Activated naive CD4-positive, alpha-beta T cell treated with anti-CD3 and anti-CD28 coated beads, Interleukin-2, amount 50 U/mL, for 72 hours (primary cell): ENCODE measurements around the gene COL16A1. TPM values are rescaled to one million over a fixed set of nuclear protein-coding genes. Genes with fewer than 3 reads are reported as not detected.

Experiments
- ATAC-seq, 2 donors: fragments of 150-1000 bp; cut with Tn5 transposase; 2 replicates each; pipeline ENCODE4 v1.10.0; 2021; ENCODE audit warnings: mild to moderate bottlenecking in 2 of 2, moderate library complexity in 2 of 2
- DNase-seq, 2 donors: peaks; one replicate each; pipeline ENCODE4 v3.0.0; 2021 to 2022; ENCODE audit warnings: low spot score in 2 of 2
- H3K27ac Mint-ChIP-seq, 2 donors: one replicate each; pipeline ENCODE4 v1.8.0; 2022; ENCODE audit warnings: mild to moderate bottlenecking in 2 of 2, mixed read lengths in 2 of 2
- H3K36me3 Mint-ChIP-seq, 2 donors: one replicate each; pipeline ENCODE4 v1.8.0; 2022; ENCODE audit warnings: mixed read lengths in 2 of 2
- H3K9me3 Mint-ChIP-seq, 2 donors: one replicate each; pipeline ENCODE4 v1.8.0; 2022; ENCODE audit warnings: mixed read lengths in 2 of 2
- total RNA-seq, 2 donors: library from RNA; stranded (reverse); gene quantifications; one replicate each; pipeline ENCODE4 v1.2.3, GENCODE V29; 2022

Gene COL16A1
- total RNA-seq, 2 donors from 2014 or later, result 0.21 TPM; not detected in 1

GRCh38 chr1:31666263-31666963 is 37.4 kb downstream of the COL16A1 start:
- ATAC-seq (no peak), DNase-seq (no peak)
- Mint-ChIP-seq H3K36me3 (no peaks in the 10 kb centered on the region), H3K9me3 (no peaks in the 10 kb centered on the region), H3K27ac (no peak overlapping the region)

GRCh38 chr1:31665234-31665878 is 38.5 kb downstream of the COL16A1 start:
- ATAC-seq, result no peak
- DNase-seq, result no peak
- Mint-ChIP-seq H3K27ac (no peak overlapping the region), H3K9me3 (no peaks in the 10 kb centered on the region), H3K36me3 (no peaks in the 10 kb centered on the region)

- no peak overlapping the region for H3K27ac Mint-ChIP-seq
- H3K9me3 Mint-ChIP-seq, result no peaks in the 10 kb centered on the region
- DNase-seq, result no peak
- H3K36me3 Mint-ChIP-seq, result no peaks in the 10 kb centered on the region
- no peak for ATAC-seq
Measured at GRCh38 chr1:31664528-31664927, 39.3 kb downstream of the COL16A1 start.

- DNase-seq (peak in 1 of 2 donors; percentile 76), ATAC-seq (peak; percentile 40 to 48)
- Mint-ChIP-seq H3K27ac (no peak overlapping the region), H3K9me3 (no peaks in the 10 kb centered on the region), H3K36me3 (no peaks in the 10 kb centered on the region)
Measured at GRCh38 chr1:31663622-31664452, 40.0 kb downstream of the COL16A1 start.

GRCh38 chr1:31662463-31662862 is 41.4 kb downstream of the COL16A1 start:
- no peaks in the 10 kb centered on the region for H3K9me3 Mint-ChIP-seq
- H3K36me3 Mint-ChIP-seq, result no peaks in the 10 kb centered on the region
- no peak for DNase-seq
- ATAC-seq, result no peak
- H3K27ac Mint-ChIP-seq, result no peak overlapping the region

- ATAC-seq, result no peak
- peak overlapping the region in 1 of 2 donors; percentile 53 for H3K27ac Mint-ChIP-seq
- no peak for DNase-seq
- H3K36me3 Mint-ChIP-seq, result no peaks in the 10 kb centered on the region
- H3K9me3 Mint-ChIP-seq, result no peaks in the 10 kb centered on the region
Measured at GRCh38 chr1:31661856-31662255, 42.0 kb downstream of the COL16A1 start.

GRCh38 chr1:31660871-31661455 is 42.9 kb downstream of the COL16A1 start:
- no peaks in the 10 kb centered on the region for H3K9me3 Mint-ChIP-seq
- ATAC-seq (no peak), DNase-seq (no peak)
- no peak overlapping the region for H3K27ac Mint-ChIP-seq
- H3K36me3 Mint-ChIP-seq, result no peaks in the 10 kb centered on the region

GRCh38 chr1:31659889-31660288 is 43.9 kb downstream of the COL16A1 start:
- H3K27ac Mint-ChIP-seq, result no peak overlapping the region
- H3K9me3 Mint-ChIP-seq, result no peaks in the 10 kb centered on the region
- H3K36me3 Mint-ChIP-seq, result no peaks in the 10 kb centered on the region
- ATAC-seq (no peak), DNase-seq (no peak)

GRCh38 chr1:31658721-31659120 is 45.1 kb downstream of the COL16A1 start:
- ATAC-seq, result no peak
- no peaks in the 10 kb centered on the region for H3K36me3 Mint-ChIP-seq
- no peak for DNase-seq
- H3K9me3 Mint-ChIP-seq, result no peaks in the 10 kb centered on the region
- H3K27ac Mint-ChIP-seq, result no peak overlapping the region

- Mint-ChIP-seq H3K27ac (no peak overlapping the region), H3K9me3 (no peaks in the 10 kb centered on the region), H3K36me3 (no peaks in the 10 kb centered on the region)
- no peak for ATAC-seq
- DNase-seq, result no peak
Measured at GRCh38 chr1:31657972-31658510, 45.8 kb downstream of the COL16A1 start.

- Mint-ChIP-seq H3K9me3 (no peaks in the 10 kb centered on the region), H3K27ac (no peak overlapping the region), H3K36me3 (no peaks in the 10 kb centered on the region)
- no peak for DNase-seq
- ATAC-seq, result no peak
Measured at GRCh38 chr1:31657020-31657804, 46.6 kb downstream of the COL16A1 start.

- ATAC-seq, result no peak
- peak overlapping the region in 1 of 2 donors; percentile 34 for H3K27ac Mint-ChIP-seq
- H3K9me3 Mint-ChIP-seq, result no peaks in the 10 kb centered on the region
- no peaks in the 10 kb centered on the region for H3K36me3 Mint-ChIP-seq
- no peak for DNase-seq
Measured at GRCh38 chr1:31655756-31656155, 48.1 kb downstream of the COL16A1 start.

- ATAC-seq (no peak), DNase-seq (no peak)
- no peak overlapping the region for H3K27ac Mint-ChIP-seq
- H3K9me3 Mint-ChIP-seq, result no peaks in the 10 kb centered on the region
- no peaks in the 10 kb centered on the region for H3K36me3 Mint-ChIP-seq
Measured at GRCh38 chr1:31655104-31655503, 48.7 kb downstream of the COL16A1 start.

- DNase-seq (no peak), ATAC-seq (no peak)
- Mint-ChIP-seq H3K36me3 (no peaks in the 10 kb centered on the region), H3K27ac (peak overlapping the region in 1 of 2 donors; percentile 89), H3K9me3 (no peaks in the 10 kb centered on the region)
Measured at GRCh38 chr1:31654474-31654776, 49.4 kb downstream of the COL16A1 start.

GRCh38 chr1:31653717-31654473 is 49.9 kb downstream of the COL16A1 start:
- no peak for DNase-seq
- no peaks in the 10 kb centered on the region for H3K36me3 Mint-ChIP-seq
- H3K27ac Mint-ChIP-seq, result no peak overlapping the region
- no peaks in the 10 kb centered on the region for H3K9me3 Mint-ChIP-seq
- ATAC-seq, result no peak
